Kidney tubule cell (primary cell): ENCODE measurements around the gene PLEKHM3.

ENCODE experiments used
- DNase-seq: peaks from one replicate; pipeline ENCODE4 v3.0.0-alpha.2; 2018; ENCODE audit warnings: low spot score

Gene PLEKHM3

DNA sequence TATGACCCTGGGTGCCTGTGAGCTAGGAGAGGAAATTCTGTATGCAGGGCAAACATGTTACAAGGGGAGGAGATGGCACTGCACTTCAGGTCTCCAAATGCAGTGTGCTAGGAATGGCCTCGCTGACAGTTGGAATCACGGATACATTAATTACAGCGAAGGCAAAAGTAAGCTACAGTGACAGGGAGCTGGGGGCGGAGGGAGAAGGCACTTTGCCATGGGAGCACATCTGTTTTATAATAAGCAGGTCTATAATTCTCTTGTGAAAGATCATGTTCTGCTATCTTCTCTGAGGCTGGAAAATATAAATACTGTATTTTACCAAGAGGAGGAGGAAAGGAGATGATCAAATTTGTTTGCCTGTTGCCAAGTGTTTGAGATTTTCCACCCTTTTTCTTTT is 199.3 kb downstream of the PLEKHM3 start:
- no peak for DNase-seq

- no peak for DNase-seq
Observed at GRCh38 chr2:207825045-207825954, 200.0 kb downstream of the PLEKHM3 start.

DNA sequence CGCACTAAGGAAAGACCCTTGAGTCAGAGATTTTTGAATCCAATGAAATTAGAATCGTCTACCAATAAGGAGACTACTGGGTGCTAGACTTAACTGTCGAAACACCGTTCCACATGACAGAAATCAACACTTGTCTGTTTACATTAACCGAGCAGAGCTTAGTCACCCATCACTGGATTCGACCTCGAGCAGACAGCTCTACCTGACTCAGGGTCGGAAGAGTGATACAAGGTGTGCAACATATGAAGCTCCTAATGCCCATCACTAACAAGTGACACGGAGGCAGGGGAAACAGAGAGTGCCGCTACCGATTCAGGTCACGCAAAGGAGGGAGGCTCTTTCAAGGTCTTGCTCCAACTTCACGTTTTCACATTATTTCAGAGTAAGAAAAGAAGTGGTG is 201.5 kb downstream of the PLEKHM3 start:
- peak; percentile 63 for DNase-seq

DNA sequence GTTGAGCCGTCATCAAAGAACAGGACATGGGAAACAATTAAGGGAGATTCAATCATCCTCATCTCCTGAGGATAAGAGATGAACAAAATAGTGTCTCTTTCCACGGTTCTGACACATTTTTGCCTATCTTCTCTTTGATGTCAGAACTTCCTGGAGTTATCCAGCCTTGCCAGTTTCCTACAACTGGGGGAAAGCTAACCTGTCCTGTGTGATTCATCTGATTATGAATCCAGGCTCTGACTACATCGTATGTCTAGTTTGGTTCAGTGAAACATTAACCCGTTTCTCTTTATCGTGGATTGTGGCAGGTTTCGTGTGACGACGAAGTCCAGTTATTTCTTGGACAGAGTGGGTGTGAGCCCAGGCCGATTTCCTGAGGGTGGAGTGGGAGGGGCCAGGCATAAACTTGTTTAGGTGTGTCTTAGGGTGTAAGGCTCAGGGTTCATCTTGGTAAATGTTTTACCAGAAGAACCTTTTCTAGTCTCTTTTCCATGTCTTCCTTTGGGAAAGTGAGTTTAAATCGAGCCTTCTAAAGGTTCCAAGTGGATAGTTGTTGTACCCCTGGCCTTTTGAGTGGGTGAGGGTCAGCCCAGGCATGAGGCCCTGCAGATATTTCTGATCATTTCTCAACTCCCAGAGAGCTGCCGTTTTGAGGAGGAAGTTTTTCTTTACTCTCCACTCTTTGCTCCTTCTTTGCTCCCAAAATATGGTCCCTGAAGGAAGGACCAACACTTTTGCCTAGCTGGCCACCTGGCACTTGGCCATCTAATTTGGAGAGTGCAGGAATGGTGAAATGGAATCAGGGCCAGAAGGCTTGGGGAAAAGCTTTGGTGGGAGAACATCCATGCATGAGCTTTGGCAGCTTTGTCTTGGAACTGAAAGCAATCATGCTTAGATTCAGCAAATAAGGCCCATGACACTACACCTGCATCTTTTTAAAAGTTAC is 205.2 kb downstream of the PLEKHM3 start:
- peak; percentile 99 for DNase-seq

DNA sequence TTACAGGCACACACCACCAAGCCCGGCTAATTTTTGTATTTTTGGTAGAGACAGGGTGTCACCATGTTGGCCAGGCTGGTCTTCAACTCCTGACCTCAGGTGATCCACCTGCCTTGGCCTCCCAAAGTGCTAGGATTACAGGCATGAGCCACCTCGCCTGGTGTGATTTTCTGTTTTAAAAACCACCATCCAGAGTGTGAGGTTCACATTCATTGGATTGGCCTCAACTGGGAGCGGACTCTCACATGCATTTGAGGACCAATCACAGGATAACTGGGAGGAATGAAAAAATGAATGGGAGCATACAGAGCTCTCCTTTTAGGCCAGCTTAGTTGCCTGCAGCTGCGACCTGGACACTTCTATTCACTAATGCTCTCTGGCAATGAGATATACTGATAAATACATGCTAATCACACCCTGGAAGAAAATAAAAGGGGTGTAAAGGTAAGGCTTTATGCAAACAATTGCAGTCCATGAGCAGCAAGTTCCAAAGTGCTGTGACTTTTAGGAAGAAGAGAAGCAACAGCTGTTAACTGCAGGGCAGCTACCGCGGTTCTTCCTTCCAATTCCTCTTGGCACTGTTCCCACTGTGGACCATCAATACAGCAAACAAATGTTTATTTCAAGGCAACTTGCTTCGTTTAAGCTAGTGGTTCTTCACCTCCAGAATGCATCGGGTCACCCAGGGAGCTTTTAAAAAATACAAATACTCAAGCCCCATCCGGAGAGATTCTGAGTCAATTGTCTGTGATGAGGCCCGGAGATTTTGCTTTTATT is 206.1 kb downstream of the PLEKHM3 start:
- DNase-seq = no peak

DNA sequence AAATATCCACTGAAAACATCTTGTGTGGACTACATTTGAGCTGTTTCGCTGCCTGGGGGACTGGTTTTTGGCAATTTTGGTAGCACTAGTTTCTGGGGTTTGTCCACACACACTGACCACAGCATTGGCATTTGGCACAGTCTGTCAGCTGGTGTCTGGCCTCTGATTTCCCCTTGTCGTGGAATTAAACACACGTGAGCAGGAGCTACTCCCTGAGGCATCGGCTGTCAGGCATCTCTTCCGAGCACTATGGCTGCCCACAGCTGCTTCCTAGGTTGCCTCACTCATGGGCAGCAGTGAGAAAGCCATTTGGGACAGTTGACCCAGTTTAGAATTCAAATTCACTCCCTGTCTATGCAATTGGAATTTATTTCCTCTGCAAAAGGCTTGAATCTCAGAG is 208.8 kb downstream of the PLEKHM3 start:
- no peak for DNase-seq

DNA sequence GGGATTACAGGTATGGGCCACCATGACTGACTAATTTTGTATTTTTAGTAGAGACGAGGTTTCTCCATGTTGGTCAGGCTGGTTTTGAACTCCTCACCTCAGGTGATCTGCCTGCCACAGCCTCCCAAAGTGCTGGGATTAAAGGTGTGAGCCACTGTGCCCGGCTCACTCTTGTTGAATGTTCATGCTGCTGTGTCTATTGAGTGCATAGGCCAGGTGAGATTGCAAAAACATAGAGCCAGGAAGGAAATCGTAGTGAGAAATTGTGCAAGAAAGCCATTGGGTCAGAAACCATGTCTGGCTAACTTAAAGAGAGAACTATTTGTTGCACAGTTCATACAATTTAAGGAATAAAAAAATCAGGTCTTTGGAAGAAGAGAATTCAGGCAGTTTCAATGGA is 210.1 kb downstream of the PLEKHM3 start:
- no peak for DNase-seq

GRCh38 chr2:207813942-207814341 is 211.4 kb downstream of the PLEKHM3 start:
- no peak for DNase-seq

DNA sequence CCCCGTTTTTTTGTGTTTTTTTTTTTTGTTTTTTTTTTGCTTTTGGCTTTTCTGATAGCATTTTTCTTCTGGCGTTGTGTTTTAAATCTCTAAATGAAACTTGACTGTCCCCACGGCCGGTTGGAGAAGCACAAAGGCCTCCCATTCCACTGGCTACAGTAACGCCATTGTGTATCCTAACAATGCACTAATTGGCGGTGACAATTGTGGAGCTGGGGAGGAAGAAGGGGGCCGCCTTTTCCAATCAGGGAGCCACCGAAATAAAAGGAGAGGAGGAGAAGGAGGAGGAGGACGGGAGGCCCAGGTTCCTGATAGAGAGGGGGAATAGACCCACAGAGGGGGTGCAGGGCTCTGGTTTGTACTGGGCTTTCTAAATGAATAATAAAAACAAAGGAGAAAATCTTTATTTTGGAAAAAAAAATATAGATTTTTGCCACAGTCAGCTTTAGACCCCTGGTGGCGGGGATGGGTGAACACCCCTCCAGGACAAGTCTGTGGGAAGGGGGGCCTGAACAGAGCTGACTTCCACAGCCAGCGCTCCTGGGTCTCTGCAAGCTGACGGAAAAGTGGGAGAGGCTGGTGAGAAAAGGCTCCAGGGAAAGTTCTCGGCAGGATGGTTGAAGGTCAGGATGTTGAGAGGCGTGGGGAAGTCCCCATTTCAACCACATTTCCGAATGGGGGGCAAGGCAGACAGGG is 212.0 kb downstream of the PLEKHM3 start:
- DNase-seq = no peak

GRCh38 chr2:207812726-207813080 is 212.6 kb downstream of the PLEKHM3 start:
- DNase-seq = no peak

- no peak for DNase-seq
Observed at GRCh38 chr2:207812058-207812725, 213.1 kb downstream of the PLEKHM3 start.

GRCh38 chr2:207811658-207812057 is 213.7 kb downstream of the PLEKHM3 start:
- DNase-seq = peak; percentile 38

GRCh38 chr2:207810200-207810788 is 215.0 kb downstream of the PLEKHM3 start:
- DNase-seq = no peak

- DNase-seq = no peak
Observed at GRCh38 chr2:207808119-207808518, 217.2 kb downstream of the PLEKHM3 start.

- peak; percentile 64 for DNase-seq
Observed at GRCh38 chr2:207807516-207807915, 217.8 kb downstream of the PLEKHM3 start.

DNA sequence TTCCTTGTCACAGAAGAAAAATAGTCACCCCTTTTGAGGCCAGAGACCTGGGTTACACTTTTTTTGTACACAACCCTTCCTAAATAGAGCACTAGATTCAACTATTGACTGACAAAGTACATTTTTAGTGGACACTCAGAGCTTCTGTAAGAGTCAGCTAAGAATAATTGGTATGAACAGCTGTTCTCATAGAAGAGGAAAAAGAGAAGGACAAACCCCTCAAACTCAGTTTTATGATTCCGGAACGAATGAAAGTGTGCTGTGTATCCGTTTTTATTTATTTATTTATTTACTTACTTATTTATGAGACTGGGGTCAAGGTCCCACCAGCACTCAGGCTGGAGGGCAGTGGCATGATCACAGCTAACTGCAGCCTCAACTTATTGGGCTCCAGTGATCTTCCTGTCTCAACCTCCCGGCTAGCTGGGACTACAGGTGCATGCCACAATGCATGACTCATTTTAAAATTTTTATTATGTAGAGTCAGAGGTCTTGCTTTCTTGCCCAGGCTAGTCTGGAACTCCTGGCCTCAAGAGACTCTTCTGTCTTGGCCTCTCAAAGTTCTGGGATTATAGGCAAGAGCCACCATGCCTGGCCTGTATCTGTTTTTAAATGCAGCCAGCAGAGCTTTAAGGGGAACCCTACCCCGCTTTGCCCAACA is 219.6 kb downstream of the PLEKHM3 start:
- peak; percentile 88 for DNase-seq

DNA sequence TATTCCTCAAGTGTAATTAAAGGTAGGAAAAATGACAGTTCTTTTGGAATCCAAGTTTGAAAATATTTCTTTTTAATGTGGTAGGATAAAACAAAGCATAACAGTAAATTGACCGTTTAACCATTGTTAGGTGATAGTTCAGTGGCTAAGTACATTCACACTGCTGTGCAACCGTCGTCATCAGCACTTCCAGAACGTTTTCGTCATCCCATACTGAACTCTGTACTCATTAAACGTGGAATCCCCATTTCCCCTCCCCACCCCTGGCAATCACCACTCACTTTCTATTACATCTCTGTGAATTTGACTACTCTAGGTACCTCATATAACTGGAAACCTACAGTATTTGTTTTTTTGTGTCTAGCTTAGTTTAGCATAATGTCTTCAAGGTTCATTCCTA is 222.7 kb downstream of the PLEKHM3 start:
- peak; percentile 38 for DNase-seq

- no peak for DNase-seq
Observed at GRCh38 chr2:207801259-207801658, 224.1 kb downstream of the PLEKHM3 start.

DNA sequence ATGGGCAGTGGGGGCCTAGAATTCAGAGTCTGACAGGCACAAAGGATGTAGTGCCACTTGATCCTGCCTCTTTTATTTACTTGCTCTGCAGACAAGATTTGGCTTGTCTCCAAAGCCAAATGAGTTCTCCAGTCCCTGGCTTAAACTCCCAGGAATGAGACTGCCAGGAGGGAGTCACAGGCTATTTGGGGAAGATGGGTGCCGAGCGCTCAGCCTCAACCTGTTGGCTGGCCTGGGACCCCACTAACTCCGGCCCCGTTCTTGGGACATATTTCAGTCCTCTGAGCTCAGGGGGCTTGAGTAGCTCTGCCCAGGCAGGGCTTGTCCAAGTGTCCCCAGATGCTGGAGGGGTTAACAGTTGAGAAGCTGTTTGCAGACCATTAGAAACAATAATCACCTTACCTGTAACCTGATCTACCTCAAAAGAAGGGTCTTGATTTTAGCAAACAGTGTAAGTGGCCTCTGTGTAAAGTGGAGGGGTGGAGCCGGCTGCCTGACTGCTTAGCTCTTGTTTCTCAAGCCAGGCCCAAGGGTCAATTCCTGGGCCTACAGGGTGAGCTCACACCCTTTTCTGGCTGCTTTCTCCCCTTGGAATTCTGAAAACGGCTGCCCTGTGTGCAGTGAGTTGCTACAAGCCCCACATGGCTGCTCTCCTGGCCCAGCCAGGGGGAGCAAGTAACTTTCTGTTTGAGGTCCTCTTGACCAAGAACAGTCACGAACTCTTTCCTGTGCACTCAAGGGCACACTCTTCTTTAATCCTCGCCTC is 228.6 kb downstream of the PLEKHM3 start:
- peak; percentile 81 for DNase-seq
